WERI-Rb-1 (cell line): ENCODE results near the gene CHST13.
"Not testable (repeated sequence)": the region's sequence is repeated elsewhere in the genome, so short reads cannot be mapped to it uniquely, and the experiment has no call there.

Source experiments
- DNase-seq: peaks from one replicate; pipeline ENCODE4 v3.0.0-alpha.2; 2020
- H3K27ac ChIP-seq: fragments of 250-450 bp; sonication (Bioruptor Pico); 2 replicates; pipeline ENCODE4 v1.5.1; 2020; ENCODE audit warnings: mild to moderate bottlenecking, moderate library complexity
- H3K27me3 ChIP-seq: fragments of 250-450 bp; sonication (Bioruptor Pico); 2 replicates; pipeline ENCODE4 v1.5.1; 2021; ENCODE audit warnings: mild to moderate bottlenecking, low read depth, moderate library complexity; ENCODE audit not compliant: insufficient read depth, severe bottlenecking
- H3K36me3 ChIP-seq: fragments of 250-450 bp; sonication (Bioruptor Pico); 2 replicates; pipeline ENCODE4 v1.5.1; 2020; ENCODE audit warnings: mild to moderate bottlenecking, moderate library complexity
- H3K4me3 ChIP-seq: 2 replicates; pipeline ENCODE4 v1.5.1; 2011; ENCODE audit warnings: low read depth, mild to moderate bottlenecking, control low read depth, low read length
- H3K9me3 ChIP-seq: fragments of 250-450 bp; sonication (Bioruptor Pico); 2 replicates; pipeline ENCODE4 v1.5.1; 2021; ENCODE audit warnings: mild to moderate bottlenecking, moderate library complexity; ENCODE audit not compliant: severe bottlenecking
- CTCF ChIP-seq: IDR thresholded peaks from 2 replicates; pipeline ENCODE4 v1.5.1; 2011; ENCODE audit warnings: low read depth, mild to moderate bottlenecking, control low read depth, inconsistent platforms, low read length

Gene CHST13

DNA sequence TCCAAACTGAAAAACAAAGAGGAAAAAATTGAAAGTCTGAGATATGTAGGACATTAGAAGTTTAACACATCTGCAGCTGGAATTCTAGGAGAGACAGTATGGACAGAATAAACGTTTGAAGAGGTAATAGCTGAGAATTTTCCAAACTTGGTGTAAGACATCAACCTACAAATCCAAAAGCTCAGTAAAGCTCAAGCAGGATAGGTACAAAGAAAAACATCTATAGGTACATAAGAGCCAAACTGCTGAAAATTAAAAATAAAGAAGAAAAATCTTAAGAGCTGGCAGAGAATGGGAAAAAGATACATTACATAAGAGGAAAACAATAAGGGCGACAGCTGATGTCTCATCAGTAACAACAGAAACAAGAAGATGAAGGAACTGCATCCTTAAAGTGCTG, 57.6 kb downstream of the CHST13 start:
- TF ChIP-seq CTCF: no peak
- DNase-seq: no peak
- Histone ChIP-seq H3K4me3 (no peak overlapping the region), H3K36me3 (no peaks in the 10 kb centered on the region), H3K27ac (no peak overlapping the region), H3K9me3 (no peaks in the 10 kb centered on the region), H3K27me3 (no peaks in the 10 kb centered on the region)

- Histone ChIP-seq H3K9me3 (no peaks in the 10 kb centered on the region), H3K27ac (no peak overlapping the region), H3K27me3 (no peaks in the 10 kb centered on the region), H3K4me3 (no peak overlapping the region), H3K36me3 (no peaks in the 10 kb centered on the region)
- no peak for TF ChIP-seq CTCF
- DNase-seq: no peak
Observed at GRCh38 chr3:126582311-126582710, 58.4 kb downstream of the CHST13 start.

DNA sequence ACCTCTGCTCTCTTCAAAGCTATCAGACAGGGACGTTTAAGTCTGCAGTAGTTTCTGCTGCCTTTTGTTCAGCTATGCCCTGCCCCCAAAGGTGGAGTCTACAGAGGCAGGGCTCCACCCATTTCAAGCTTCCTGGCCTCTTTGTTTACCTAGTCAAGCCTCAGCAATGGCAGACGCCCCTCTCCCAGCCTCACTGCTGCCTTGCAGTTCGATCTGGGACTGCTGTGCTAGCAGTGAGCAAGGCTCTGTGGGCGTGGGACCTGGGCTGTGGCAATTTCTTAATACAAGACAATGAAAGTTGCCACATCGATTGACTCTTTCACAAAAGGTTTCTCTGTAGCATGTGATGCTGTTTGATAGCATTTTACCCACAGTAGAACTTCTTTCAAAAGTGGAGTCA, 67.6 kb downstream of the CHST13 start:
- not testable (repeated sequence) for H3K27me3 ChIP-seq, H3K9me3 ChIP-seq, H3K4me3 ChIP-seq, H3K27ac ChIP-seq, H3K36me3 ChIP-seq, DNase-seq
